ENCODE results near the gene FCMR. TPM values are rescaled to one million over a fixed set of nuclear protein-coding genes. Genes with fewer than 3 reads are reported as not detected.

FCMR gene
- total RNA-seq, 1 donor from 2014 or later, result 0.58 TPM

DNA sequence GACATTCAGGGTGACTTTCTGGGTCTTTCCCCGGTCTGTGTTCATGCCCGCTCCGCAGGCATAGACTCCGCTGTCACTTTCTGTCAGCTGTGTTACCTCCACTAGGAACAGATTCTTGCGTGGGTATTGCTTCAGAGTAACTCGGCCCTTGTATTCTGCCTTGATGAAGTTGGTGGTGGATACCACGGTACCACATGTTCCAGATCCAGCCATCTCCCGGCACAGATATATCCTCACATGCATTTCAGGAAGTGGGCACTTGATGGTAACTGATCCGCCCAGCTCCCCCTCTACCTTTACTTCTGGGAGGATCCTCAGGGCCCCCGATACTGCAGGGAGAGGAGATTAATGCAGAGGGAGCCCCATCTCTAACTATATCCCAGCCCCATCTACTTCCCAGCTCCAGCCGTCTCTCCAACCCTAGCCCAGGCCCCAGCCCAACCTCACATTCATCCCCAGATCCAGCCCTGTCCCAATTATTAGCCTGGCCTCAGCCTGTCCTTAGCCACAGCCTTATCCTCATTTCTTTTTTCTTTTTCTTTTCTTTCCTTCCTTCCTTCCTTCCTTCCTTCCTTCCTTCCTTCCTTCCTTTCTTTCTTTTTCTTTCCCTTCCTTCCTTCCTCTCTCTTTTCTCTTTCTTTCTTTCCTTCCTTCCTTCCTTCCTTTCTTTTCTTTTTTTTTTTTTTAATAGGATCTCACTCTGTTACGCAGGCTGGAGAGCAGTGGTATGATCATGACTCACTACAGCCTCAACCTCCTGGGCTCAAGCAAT, 7.8 kb downstream of the FCMR start:
- peaks cover 1% of the 10 kb centered on the region for H3K9me3 Mint-ChIP-seq
- H3K27me3 Mint-ChIP-seq, result peaks cover 73% of the 10 kb centered on the region
- H3K36me3 Mint-ChIP-seq, result no peaks in the 10 kb centered on the region
- H3K27ac Mint-ChIP-seq, result no peak overlapping the region
- no peak overlapping the region for H3K4me3 Mint-ChIP-seq
- H3K4me1 Mint-ChIP-seq (ENCODE audit: unreplicated experiment), result peaks cover 1% of the 10 kb centered on the region
- TF ChIP-seq, protein P1, sequence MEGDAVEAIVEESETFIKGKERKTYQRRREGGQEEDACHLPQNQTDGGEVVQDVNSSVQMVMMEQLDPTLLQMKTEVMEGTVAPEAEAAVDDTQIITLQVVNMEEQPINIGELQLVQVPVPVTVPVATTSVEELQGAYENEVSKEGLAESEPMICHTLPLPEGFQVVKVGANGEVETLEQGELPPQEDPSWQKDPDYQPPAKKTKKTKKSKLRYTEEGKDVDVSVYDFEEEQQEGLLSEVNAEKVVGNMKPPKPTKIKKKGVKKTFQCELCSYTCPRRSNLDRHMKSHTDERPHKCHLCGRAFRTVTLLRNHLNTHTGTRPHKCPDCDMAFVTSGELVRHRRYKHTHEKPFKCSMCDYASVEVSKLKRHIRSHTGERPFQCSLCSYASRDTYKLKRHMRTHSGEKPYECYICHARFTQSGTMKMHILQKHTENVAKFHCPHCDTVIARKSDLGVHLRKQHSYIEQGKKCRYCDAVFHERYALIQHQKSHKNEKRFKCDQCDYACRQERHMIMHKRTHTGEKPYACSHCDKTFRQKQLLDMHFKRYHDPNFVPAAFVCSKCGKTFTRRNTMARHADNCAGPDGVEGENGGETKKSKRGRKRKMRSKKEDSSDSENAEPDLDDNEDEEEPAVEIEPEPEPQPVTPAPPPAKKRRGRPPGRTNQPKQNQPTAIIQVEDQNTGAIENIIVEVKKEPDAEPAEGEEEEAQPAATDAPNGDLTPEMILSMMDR (conservative IDR thresholded peaks at IDR 0.05), result no peak
- no peak for DNase-seq (ENCODE audit: extremely low spot score, unreplicated experiment)

- Mint-ChIP-seq H3K27me3 (peaks cover 78% of the 10 kb centered on the region), H3K4me3 (no peak overlapping the region), H3K4me1 (ENCODE audit: unreplicated experiment) (peaks cover 4% of the 10 kb centered on the region), H3K27ac (no peak overlapping the region), H3K9me3 (peaks cover 3% of the 10 kb centered on the region), H3K36me3 (no peaks in the 10 kb centered on the region)
- TF ChIP-seq, protein P1 (conservative IDR thresholded peaks at IDR 0.05), result peak; percentile 90
- no peak for DNase-seq (ENCODE audit: extremely low spot score, unreplicated experiment)
Measured at GRCh38 chr1:206912445-206913095, 9.2 kb downstream of the FCMR start.

DNA sequence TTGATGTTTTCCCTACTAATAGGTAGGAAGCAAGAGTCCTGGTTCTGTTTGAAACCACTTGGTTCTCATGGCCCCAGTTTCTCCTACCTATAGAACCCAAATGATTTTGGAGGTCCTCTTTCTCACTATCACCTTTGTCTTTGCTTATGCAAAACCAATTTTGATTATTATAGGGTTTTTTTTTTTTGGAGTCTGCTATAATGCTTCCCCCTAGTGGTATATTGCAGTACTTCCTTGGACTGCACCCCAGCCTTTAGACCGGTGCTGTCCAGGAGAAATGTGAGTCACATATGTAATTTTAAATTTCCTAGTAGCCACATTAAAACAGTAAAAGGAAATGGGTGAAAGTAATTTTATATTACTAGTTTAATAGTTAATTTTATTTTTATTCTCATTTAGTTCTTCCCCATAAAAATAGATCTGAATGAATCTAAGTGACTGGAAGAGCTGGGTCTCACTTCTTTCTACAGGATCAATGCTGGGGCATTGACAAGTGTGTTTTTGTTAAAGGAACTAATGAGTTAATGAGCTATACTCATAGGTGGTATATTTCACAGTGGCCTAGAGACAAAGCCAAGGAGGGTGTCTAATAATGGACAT, 10.6 kb downstream of the FCMR start:
- Mint-ChIP-seq H3K27me3 (peaks cover 77% of the 10 kb centered on the region), H3K9me3 (peaks cover 3% of the 10 kb centered on the region), H3K4me3 (peak overlapping the region; percentile 58), H3K4me1 (ENCODE audit: unreplicated experiment) (peaks cover 4% of the 10 kb centered on the region), H3K27ac (no peak overlapping the region), H3K36me3 (no peaks in the 10 kb centered on the region)
- no peak for DNase-seq (ENCODE audit: extremely low spot score, unreplicated experiment)
- TF ChIP-seq, protein P1 (conservative IDR thresholded peaks at IDR 0.05), result peak; percentile 90

DNA sequence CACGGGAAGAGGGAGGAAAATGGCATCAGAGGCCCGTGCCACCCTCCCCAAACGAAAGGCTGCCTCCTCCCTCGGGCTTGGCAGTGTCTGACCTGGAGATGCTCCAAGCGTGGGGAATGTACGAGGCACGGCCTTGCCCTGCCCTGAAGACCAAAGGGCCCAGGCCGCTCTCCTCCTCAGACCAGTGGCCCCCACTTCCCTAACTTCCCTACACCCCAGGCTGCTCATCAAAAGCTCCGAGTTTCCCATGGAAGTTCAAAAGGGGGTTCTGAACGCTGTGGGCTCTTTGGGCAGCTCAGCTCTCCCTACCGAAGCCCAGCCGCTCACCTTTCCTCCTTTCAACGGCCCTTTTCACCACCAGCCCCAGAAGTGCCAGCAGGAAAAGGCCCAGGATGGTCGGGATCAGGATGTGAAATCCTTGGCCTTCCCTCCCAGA, 11.8 kb downstream of the FCMR start:
- H3K36me3 Mint-ChIP-seq, result no peaks in the 10 kb centered on the region
- no peak overlapping the region for H3K27ac Mint-ChIP-seq
- TF ChIP-seq, protein P1 (conservative IDR thresholded peaks at IDR 0.05), result no peak
- H3K4me1 Mint-ChIP-seq (ENCODE audit: unreplicated experiment), result peaks cover 4% of the 10 kb centered on the region
- H3K27me3 Mint-ChIP-seq, result peaks cover 78% of the 10 kb centered on the region
- H3K9me3 Mint-ChIP-seq, result peaks cover 3% of the 10 kb centered on the region
- peak overlapping the region; percentile 63 for H3K4me3 Mint-ChIP-seq
- no peak for DNase-seq (ENCODE audit: extremely low spot score, unreplicated experiment)

- Mint-ChIP-seq H3K9me3 (peaks cover 3% of the 10 kb centered on the region), H3K36me3 (no peaks in the 10 kb centered on the region), H3K4me3 (peak overlapping the region; percentile 85), H3K27me3 (peaks cover 78% of the 10 kb centered on the region), H3K4me1 (ENCODE audit: unreplicated experiment) (peaks cover 4% of the 10 kb centered on the region), H3K27ac (peak overlapping the region; percentile 89)
- peak; percentile 79 for DNase-seq (ENCODE audit: extremely low spot score, unreplicated experiment)
- TF ChIP-seq, protein P1 (conservative IDR thresholded peaks at IDR 0.05), result no peak
Measured at GRCh38 chr1:206909161-206909882, 12.4 kb downstream of the FCMR start.
